Stomach (tissue), 4 donors: ENCODE results near the gene EPC2.

Source experiments
- EP300 ChIP-seq: sonication (generic); formaldehyde crosslinking; IDR thresholded peaks from one replicate; pipeline ENCODE4 v1.6.1; 2017; ENCODE audit warnings: antibody characterized with exemption
- POLR2A ChIP-seq, 4 donors: fragments of 450-650 bp; IDR thresholded peaks; one replicate each; pipeline ENCODE4 v1.6.1; 2016; ENCODE audit warnings: antibody characterized with exemption in 4 of 4, control low read depth in 2 of 4, mild to moderate bottlenecking in 1 of 4, moderate library complexity in 1 of 4
- POLR2AphosphoS5 ChIP-seq, 3 donors: sonication (generic); formaldehyde crosslinking; IDR thresholded peaks; one replicate each; pipeline ENCODE4 v1.6.1; 2016; ENCODE audit warnings: antibody characterized with exemption in 3 of 3
- TF ChIP-seq, protein P1 (sequence below), 7 experiments: fragments of 450-650 bp in 4 of 7; fragments of 200-600 bp in 3 of 7; sonication (generic) in 3 of 7; IDR thresholded peaks; one replicate each; pipeline ENCODE4 v1.5.1; 2016 to 2019; ENCODE audit warnings: antibody characterized with exemption in 7 of 7, control low read depth in 2 of 7, mild to moderate bottlenecking in 1 of 7

DNA sequence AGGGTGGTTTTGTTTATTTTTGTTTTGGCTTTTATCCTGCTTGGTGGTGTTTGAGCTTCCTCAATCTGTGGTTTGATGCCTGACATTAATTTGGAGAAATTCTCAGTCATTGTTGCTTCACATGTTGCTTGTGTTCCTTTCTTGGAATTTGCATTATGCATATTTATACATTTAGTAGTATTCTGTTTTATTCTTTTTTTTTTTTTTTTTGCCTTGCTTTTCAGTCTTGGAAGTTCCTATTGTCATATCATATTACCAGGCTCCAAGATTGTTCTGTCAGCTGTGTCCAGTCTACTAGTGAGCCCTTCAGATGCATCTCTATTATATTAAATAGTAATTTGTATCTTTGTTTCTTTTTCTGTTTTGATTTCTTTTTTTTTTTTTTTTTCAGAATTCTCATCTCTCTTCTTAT lies 77.0 kb downstream of the EPC2 start:
- TF ChIP-seq, protein P1, sequence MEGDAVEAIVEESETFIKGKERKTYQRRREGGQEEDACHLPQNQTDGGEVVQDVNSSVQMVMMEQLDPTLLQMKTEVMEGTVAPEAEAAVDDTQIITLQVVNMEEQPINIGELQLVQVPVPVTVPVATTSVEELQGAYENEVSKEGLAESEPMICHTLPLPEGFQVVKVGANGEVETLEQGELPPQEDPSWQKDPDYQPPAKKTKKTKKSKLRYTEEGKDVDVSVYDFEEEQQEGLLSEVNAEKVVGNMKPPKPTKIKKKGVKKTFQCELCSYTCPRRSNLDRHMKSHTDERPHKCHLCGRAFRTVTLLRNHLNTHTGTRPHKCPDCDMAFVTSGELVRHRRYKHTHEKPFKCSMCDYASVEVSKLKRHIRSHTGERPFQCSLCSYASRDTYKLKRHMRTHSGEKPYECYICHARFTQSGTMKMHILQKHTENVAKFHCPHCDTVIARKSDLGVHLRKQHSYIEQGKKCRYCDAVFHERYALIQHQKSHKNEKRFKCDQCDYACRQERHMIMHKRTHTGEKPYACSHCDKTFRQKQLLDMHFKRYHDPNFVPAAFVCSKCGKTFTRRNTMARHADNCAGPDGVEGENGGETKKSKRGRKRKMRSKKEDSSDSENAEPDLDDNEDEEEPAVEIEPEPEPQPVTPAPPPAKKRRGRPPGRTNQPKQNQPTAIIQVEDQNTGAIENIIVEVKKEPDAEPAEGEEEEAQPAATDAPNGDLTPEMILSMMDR (IDR thresholded peaks at IDR 0.05), result no peak
- TF ChIP-seq POLR2AphosphoS5 (IDR thresholded peaks at IDR 0.05) (no peak), EP300 (no peak), POLR2A (IDR thresholded peaks at IDR 0.05) (no peak)
